Measurements from ENCODE around the gene INHBE. TPM values are rescaled to one million over a fixed set of nuclear protein-coding genes. Genes with fewer than 3 reads are reported as not detected.
A peak's percentile ranks its signal among the peaks of the same experiment; 100 is the strongest.

Gene INHBE
- total and polyA plus RNA-seq, 2 of the 8 experiments (the other 6 are each of a cell fraction or from before 2014, with no cell fraction given) = 10.2 to 18.8 TPM

- TF ChIP-seq, protein P1, sequence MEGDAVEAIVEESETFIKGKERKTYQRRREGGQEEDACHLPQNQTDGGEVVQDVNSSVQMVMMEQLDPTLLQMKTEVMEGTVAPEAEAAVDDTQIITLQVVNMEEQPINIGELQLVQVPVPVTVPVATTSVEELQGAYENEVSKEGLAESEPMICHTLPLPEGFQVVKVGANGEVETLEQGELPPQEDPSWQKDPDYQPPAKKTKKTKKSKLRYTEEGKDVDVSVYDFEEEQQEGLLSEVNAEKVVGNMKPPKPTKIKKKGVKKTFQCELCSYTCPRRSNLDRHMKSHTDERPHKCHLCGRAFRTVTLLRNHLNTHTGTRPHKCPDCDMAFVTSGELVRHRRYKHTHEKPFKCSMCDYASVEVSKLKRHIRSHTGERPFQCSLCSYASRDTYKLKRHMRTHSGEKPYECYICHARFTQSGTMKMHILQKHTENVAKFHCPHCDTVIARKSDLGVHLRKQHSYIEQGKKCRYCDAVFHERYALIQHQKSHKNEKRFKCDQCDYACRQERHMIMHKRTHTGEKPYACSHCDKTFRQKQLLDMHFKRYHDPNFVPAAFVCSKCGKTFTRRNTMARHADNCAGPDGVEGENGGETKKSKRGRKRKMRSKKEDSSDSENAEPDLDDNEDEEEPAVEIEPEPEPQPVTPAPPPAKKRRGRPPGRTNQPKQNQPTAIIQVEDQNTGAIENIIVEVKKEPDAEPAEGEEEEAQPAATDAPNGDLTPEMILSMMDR (IDR thresholded peaks at IDR 0.05; ENCODE audit: control extremely low read depth in 1 of 3, insufficient read depth in 1 of 3, low read depth in 1 of 3, low read length in 3 of 3) = 0 out of 4 replicates have a peak, but pooled peaks of 1 of the 3 experiments have one; percentile 4
- no peak for TF ChIP-seq SIN3A (conservative IDR thresholded peaks at IDR 0.05 in 1 of 2, IDR thresholded peaks at IDR 0.05 in 1 of 2; ENCODE audit: low read depth in 1 of 2, low read length in 2 of 2)
- 0 out of 2 replicates have a peak, but pooled peaks have one; percentile 1 for TF ChIP-seq TAF1 (IDR thresholded peaks at IDR 0.05; ENCODE audit: low read depth, low read length)
- TF ChIP-seq CHD2 (IDR thresholded peaks at IDR 0.05; ENCODE audit: low read length) = no peak
- no peak for TF ChIP-seq SP4 (IDR thresholded peaks at IDR 0.05; ENCODE audit: low read length)
- peak; percentile 84 for TF ChIP-seq E2F6 (IDR thresholded peaks at IDR 0.05)
- TF ChIP-seq SP2 (IDR thresholded peaks at IDR 0.05; ENCODE audit: low read length) = no peak
- no peak for TF ChIP-seq CEBPB (IDR thresholded peaks at IDR 0.05; ENCODE audit: low read depth, low read length)
- peak; percentile 87 for TF ChIP-seq SUZ12 (IDR thresholded peaks at IDR 0.05; ENCODE audit: low read length)
- peak; percentile 89 for TF ChIP-seq EZH2 (IDR thresholded peaks at IDR 0.05; ENCODE audit: low read depth, low read length, severe bottlenecking)
Observed at GRCh38 chr12:57475271-57476161, 20.4 kb downstream of the INHBE start (continued).
